WERI-Rb-1 (cell line): Measurements from ENCODE around the gene FHIT.
"Not testable (repeated sequence)": the region's sequence is repeated elsewhere in the genome, so short reads cannot be mapped to it uniquely, and the experiment has no call there.

Experiments used
- DNase-seq: peaks from one replicate; pipeline ENCODE4 v3.0.0-alpha.2; 2020
- H3K27ac ChIP-seq: fragments of 250-450 bp; sonication (Bioruptor Pico); 2 replicates; pipeline ENCODE4 v1.5.1; 2020; ENCODE audit warnings: mild to moderate bottlenecking, moderate library complexity
- H3K27me3 ChIP-seq: fragments of 250-450 bp; sonication (Bioruptor Pico); 2 replicates; pipeline ENCODE4 v1.5.1; 2021; ENCODE audit warnings: mild to moderate bottlenecking, low read depth, moderate library complexity; ENCODE audit not compliant: insufficient read depth, severe bottlenecking
- H3K36me3 ChIP-seq: fragments of 250-450 bp; sonication (Bioruptor Pico); 2 replicates; pipeline ENCODE4 v1.5.1; 2020; ENCODE audit warnings: mild to moderate bottlenecking, moderate library complexity
- H3K4me3 ChIP-seq: 2 replicates; pipeline ENCODE4 v1.5.1; 2011; ENCODE audit warnings: low read depth, mild to moderate bottlenecking, control low read depth, low read length
- H3K9me3 ChIP-seq: fragments of 250-450 bp; sonication (Bioruptor Pico); 2 replicates; pipeline ENCODE4 v1.5.1; 2021; ENCODE audit warnings: mild to moderate bottlenecking, moderate library complexity; ENCODE audit not compliant: severe bottlenecking
- CTCF ChIP-seq: IDR thresholded peaks from 2 replicates; pipeline ENCODE4 v1.5.1; 2011; ENCODE audit warnings: low read depth, mild to moderate bottlenecking, control low read depth, inconsistent platforms, low read length

FHIT gene

GRCh38 chr3:59809016-59809415 is 1442.2 kb downstream of the FHIT start:
- peak; percentile 39 for DNase-seq
- Histone ChIP-seq H3K36me3 (no peaks in the 10 kb centered on the region), H3K4me3 (peak overlapping the region; percentile 15), H3K9me3 (no peaks in the 10 kb centered on the region), H3K27ac (peak overlapping the region; percentile 80), H3K27me3 (no peaks in the 10 kb centered on the region)
- TF ChIP-seq CTCF = no peak

GRCh38 chr3:59808446-59808845 is 1442.8 kb downstream of the FHIT start:
- DNase-seq = peak; percentile 83
- no peak for TF ChIP-seq CTCF
- peak overlapping the region; percentile 15; the same call in 1 of the 2 replicates for H3K4me3 ChIP-seq
- H3K9me3 ChIP-seq = no peaks in the 10 kb centered on the region
- peak overlapping the region; percentile 80 for H3K27ac ChIP-seq
- H3K27me3 ChIP-seq = no peaks in the 10 kb centered on the region
- no peaks in the 10 kb centered on the region for H3K36me3 ChIP-seq

GRCh38 chr3:59803268-59803667 is 1448.0 kb downstream of the FHIT start:
- TF ChIP-seq CTCF = no peak
- Histone ChIP-seq H3K9me3 (peaks cover 2% of the 10 kb centered on the region), H3K36me3 (no peaks in the 10 kb centered on the region), H3K4me3 (no peak overlapping the region), H3K27ac (no peak overlapping the region), H3K27me3 (no peaks in the 10 kb centered on the region)
- no peak for DNase-seq

- not testable (repeated sequence) for H3K9me3 ChIP-seq, H3K36me3 ChIP-seq, H3K27me3 ChIP-seq, H3K4me3 ChIP-seq
- DNase-seq = peak; percentile 17
- H3K27ac ChIP-seq = peak overlapping the region; percentile 81
Observed at GRCh38 chr3:59802453-59802852, 1448.8 kb downstream of the FHIT start.

- TF ChIP-seq CTCF = no peak
- Histone ChIP-seq H3K27me3 (no peaks in the 10 kb centered on the region), H3K9me3 (peaks cover 2% of the 10 kb centered on the region), H3K27ac (peak overlapping the region; percentile 81), H3K36me3 (no peaks in the 10 kb centered on the region), H3K4me3 (no peak overlapping the region)
- DNase-seq = peak; percentile 48
Observed at GRCh38 chr3:59802045-59802444, 1449.2 kb downstream of the FHIT start.

GRCh38 chr3:59800481-59800880 is 1450.8 kb downstream of the FHIT start:
- Histone ChIP-seq H3K27ac (peak overlapping the region; percentile 81), H3K4me3 (no peak overlapping the region), H3K9me3 (peaks cover 2% of the 10 kb centered on the region), H3K27me3 (no peaks in the 10 kb centered on the region), H3K36me3 (no peaks in the 10 kb centered on the region)
- DNase-seq = peak; percentile 37
- no peak for TF ChIP-seq CTCF
